Activated CD4-positive, alpha-beta T cell treated with anti-CD3 and anti-CD28 coated beads, Interleukin-2, amount 50 U/mL, for 48 hours (primary cell): ENCODE results near the gene NSUN3.
A peak's percentile ranks its signal among the peaks of the same experiment; 100 is the strongest.
"Not testable (repeated sequence)": the region's sequence is repeated elsewhere in the genome, so short reads cannot be mapped to it uniquely, and the experiment has no call there.

Experiments used
- DNase-seq, 2 experiments: peaks; one replicate each; pipeline ENCODE4 v3.0.0-alpha.2; 2020

NSUN3 gene

DNA sequence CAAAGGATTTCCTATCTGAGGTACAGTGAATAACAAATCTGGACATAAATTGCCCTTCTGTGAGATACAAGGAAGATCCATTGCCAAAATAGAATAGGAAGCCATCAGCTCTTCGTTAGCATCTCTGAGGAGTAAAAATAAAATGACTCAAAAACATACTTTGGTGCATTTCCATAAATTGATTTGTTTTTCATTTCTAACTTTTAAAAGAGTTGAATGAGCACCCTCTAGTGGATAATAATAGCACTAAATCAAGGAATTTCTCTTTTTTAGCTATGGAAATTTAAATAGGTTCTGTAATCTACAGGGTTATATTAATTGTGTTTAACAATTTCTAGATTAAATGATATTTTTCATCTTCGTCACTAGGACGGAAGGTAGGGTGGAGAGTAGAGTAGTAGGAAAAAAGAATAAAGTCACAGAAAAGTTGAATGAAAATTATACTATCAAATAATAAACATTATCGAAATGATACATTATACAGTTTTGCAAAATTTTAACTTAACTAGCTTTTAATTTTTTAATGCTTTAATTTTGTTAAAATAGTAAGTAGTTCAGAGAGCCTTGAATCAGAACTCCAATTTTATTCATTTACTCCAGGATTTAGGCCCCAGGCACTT is 6.4 kb downstream of the NSUN3 start:
- no peak for DNase-seq

DNA sequence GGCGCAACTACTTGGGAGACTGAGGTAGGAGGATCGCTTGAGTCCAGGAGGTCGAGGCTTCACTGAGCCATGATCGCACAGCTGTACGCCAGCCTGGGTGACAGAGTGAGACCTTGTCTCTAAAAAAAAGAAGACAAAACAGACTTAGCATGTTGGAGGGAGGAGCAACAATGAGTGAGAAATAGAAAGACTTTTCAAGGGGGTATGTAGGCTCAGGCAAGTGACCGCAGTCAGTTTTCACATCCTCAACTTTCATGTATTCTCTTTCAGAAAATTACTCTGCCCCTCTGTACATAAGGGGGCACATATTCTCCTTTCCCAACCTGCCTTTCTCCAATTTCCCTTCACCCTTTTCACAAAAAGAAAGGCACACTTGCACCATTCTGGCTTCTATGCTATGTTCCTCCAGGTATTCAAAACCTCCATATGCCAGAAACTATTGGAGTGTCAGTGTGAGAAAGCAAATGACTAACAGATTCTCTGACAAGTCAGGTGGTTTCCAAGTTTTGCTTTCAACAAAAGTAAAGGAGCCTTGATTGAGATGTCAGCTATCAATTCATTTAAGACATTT is 7.6 kb downstream of the NSUN3 start:
- no peak for DNase-seq

DNA sequence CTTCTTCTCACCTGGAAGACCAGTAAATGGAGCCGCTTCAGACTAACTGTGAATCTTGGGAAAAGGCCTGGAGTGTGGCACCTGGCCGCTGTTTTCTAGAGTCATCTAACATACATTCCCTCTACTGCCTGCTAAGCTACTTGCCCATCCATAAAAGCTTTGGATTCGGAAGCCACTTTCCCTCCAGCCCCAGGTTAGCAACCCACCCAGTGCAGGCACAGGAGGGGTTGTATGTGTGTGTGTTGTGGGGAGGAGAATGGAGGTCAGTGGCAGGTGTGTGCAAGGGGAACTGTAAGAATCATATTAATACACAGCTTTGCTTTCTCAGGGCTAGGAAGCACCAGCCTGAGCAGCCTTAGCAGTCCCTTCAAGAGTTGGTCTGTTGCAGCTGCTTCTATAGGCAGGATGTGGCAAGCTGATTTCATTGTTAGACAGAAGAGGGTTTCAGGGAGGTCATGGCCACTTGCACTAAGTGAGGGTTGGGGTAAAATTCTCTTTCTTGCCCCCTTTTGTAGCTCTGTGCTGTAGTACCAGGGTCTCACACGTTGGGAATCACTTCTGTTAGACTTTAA is 8.9 kb downstream of the NSUN3 start:
- DNase-seq: no peak

DNA sequence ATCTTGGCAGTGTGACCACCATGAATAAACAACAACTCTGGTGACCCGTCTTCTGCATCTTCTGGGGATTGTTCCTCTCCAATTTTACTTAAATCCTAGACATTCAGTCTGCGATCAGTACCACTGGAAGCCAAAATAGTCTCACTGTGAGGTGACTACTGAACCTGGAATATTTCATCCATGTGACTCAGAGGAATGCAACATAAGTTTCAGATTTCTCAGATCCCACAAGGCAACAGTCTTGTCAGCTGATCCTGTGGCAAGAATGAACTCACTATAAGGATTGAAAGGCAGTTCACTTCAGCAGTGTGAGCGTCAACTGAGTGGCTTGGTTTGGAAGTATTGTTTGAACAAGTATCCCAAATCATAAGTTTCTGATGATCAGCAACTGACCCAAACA is 13.2 kb downstream of the NSUN3 start:
- no peak for DNase-seq

DNA sequence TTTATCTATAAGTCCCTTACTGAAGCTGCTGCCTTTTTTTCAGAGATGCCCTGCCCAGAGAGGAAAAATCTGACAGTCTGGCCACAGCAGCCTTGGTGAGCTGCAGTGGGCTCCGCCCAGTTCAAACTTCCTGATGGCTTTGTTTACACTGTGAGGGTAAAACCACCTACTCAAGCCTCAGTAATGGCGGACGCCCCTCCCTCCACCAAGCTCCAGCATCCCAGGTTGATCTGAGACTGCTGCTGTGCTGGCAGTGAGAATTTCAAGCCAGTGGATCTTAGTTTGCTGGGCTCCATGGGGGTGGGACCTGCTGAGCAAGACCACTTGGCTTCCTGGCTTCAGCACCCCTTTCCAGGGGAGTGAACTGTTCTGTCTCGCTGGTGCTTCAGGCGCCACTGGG is 17.7 kb downstream of the NSUN3 start:
- not testable (repeated sequence) for DNase-seq

DNA sequence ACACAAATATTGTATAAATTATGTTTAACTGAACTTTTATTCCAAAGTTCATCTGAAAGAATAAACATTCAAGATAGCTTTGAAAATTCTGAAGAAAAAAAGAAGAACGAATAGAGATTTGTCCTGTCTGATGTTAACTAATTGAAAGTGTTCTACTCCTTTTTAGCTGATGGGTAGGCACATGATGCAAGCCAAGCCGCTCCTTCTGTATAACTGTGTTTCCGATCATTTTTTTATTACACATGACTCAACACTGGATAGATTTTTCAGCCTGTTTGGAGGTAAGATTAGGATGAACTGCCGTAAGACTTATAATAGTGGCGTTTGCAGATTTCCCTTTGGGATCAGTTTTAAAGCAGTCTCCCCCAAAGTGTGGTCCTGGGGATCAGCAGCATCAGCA is 19.0 kb downstream of the NSUN3 start:
- no peak for DNase-seq

DNA sequence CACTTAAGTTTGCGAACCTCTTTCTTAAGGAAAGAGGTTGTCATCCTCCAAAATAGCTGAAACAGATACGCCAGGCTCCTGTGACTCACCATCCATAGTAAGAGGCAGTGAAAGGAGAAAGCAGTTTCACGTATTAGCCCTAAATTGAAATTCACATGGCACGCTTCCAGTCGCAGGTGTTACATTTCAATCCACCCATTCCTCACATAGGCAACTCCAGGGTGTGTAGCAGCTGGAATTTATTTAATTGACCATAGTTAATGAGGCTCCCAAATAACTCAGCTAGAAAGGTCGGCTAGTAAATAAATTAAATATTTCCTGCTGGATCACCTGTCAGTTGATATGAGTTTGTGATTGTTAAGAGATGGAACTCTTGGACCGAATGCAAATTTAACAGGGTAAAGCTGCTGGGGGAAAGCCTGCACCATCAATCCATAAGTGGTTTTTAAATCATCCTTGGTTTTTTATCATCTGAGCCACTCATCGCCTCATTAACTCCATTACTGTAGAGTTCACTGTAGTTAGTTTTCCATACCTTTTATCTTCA is 19.6 kb downstream of the NSUN3 start:
- no peak for DNase-seq

DNA sequence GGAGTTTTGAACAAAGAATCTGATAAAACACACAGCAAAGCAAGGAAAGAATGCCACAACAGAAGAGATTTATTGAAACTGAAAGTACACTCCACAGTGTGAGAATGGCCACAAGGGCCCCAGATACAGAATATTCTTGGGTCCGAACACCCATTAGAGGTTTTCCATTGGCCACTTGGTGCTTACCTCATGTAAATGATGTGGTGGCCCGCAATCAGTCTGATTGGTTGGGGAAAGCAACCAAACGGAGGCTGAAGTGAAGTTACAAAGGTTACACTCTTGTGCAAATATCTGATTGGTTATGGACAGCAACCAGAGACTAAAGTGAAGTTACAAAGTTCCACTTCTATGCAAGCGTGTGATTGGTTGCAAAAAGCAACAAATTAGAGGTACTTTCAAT is 20.4 kb downstream of the NSUN3 start:
- no peak for DNase-seq

DNA sequence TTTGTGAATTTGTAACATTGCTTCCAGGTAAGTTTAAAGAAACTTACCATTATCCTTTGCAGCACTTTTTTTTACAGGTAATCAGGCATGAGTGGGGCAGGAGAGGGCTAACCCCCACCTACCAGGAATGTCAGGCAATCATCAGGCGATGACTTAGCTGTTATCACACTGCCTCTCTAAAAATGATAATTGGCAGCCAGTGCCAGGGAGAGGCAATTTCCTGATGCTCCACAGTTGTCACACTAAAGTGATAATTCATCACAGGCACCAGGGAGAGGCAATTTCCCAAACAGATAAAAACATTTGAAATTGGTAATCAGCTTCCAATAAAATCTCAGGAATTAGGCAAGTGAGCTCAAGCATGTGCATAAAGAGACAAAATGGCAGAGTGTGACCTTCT is 26.3 kb downstream of the NSUN3 start:
- DNase-seq: no peak

DNA sequence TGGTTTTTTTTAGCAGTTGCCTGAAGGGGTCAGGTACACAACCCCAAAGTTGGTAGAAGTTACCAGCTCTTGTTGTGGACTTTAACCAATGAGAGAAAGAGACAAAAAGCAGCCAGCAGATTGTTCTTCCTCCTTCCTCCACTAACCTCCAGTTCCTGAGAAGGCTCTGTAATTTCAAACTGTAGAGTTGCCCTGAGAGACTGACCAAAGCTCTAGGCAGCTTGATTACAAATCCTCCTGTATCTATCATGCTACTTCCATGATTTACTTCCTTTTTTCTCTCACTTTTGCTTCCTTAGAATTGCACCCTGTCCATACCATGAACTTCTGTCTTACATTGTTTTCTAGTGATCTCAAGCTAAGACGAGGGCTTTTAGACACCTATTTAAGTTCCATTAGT is 29.2 kb downstream of the NSUN3 start:
- DNase-seq: no peak

DNA sequence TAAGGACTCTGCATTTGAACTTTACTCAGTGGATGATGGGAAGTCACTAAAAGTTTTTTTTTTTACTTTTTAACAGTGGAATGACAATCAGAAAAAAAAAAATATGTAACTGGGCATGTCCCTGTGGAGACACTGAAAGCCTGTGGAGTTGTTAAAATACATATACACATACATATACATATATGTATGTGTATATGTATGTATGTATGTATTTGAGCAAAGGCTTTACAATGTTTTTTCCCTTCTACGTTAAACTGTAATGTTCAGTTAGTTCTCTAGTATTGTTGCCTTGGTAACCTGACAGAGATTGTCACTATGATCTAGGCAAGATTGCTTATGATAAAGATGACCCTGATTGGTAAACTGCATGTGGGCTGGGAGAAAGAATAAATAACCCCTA is 30.3 kb downstream of the NSUN3 start:
- DNase-seq: no peak

DNA sequence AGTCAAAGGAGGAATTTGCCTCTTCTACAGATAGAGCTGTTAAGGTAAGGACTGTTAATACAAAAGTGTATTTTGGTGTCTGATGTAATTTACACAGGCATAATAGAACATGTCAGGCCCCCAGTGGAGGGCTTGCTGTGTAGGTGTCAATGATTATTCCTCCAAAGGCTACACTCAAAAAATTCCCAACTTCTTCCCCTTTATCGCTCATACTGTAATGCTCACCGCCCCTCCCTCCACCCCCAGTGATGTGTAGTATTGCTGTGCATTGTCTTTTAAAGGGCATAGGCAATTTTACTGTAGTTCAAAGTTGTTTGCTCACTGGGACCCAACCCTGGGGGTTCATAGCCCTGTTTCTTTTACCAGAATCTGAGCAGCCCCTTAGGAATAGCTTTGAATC is 32.2 kb downstream of the NSUN3 start:
- DNase-seq: no peak

DNA sequence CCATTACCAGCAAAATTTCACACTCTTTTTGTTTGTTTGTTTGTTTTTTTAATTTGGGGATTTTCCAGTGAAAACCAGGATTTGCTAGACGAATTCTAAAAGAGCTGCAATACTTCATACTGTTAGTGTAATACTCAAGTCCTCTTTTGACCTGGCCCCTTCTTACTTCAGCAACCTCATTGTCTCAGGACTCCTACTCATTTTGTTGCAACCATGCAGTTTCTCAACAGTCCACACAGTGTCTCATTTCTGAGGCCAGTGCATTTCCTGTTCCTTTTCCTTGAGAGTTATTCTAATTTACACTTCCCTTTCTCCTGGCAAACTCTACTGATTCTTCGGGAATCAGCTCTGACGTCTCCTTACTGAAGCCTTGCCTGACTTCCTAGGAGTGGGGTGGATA is 35.6 kb downstream of the NSUN3 start:
- no peak for DNase-seq

DNA sequence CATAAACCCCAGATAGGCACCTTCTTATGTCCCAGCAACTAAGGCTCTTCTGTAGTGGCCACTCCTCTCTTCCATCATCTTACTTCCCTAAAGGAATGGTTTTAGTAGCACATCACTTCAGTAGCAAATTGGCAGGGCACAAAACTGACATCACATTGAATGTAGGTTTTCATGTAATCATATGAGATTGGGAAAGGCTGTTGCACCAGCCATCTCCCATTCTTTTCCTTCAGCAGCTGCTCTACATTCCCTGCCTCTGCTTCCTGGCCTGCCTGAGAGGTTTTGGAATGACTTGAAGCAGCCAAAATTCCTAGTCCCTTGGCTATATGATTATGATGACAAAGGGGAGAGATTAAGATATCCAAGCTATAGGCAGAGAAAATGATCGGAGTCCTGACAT is 36.5 kb downstream of the NSUN3 start:
- DNase-seq: no peak

DNA sequence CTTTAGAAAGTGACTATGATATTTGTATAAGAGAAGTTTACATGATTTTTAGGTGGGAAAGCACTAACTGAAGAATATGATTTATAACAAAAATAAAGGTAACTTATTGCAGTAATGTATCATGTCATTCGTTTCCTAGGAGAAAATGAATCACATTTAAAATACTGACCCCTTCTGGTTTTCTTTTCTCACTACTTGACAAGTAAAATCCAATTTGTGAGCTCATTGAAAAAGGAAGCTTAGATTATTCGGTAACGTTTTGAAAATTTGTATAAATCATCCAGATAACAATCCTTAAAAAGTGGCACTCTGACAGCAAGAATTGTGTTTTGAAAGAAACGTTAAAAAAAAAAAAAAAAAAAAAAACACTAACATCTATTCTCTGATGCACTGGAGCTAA is 39.0 kb downstream of the NSUN3 start:
- DNase-seq: no peak

DNA sequence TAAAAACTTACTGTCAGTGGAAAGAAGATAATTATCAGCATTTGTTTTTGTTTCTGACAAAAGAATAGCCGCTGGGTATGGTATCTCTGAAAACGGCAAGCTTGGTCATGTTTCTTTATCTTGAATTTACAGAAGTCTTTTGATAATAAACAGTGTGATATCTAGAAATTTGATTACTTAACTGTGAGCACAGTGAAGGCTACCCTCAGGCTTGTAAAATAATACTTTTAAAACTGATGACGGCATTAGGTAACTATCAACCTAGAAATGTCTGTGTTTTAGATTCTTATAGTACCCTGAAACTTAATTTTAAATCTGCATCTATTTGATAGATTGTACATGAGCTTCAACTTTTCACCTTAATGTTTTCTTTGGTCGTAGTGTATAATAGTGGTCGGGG is 43.4 kb downstream of the NSUN3 start:
- DNase-seq: no peak

DNA sequence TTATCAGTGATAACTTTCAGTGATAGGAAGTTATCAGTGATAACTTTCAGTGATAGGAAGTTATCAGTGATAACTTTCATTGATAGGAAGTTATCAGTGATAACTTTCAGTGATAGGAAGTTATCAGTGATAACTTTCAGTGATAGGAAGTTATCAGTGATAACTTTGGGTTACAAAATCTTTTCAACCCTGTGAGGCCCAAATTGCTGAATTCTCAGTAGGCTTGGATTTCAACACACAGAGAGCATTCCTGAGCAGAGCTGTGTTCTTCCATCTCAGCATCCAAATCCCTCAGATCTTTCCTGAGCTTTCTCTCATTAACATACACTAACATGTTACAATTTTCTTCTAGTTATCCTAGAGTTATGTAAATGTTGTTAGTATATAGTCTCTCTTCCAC is 47.4 kb downstream of the NSUN3 start:
- not testable (repeated sequence) for DNase-seq

DNA sequence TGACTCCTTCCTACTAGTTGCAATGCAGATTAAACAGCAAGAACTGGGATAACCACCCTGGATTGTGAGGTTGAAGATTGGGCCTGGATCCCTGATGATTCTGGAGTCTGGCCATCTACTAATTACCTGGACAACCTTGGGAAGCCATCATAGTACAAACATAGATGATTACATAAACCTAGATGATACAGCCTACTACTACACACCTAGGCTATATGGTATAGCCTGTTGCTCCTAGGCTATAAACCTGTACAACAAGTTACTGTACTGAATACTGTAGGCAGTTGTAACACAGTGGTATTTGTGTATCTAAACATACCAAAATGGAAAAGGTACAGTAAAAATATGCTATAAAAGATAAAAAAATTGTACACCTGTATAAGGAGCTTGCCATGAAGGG is 48.0 kb downstream of the NSUN3 start:
- DNase-seq: no peak

DNA sequence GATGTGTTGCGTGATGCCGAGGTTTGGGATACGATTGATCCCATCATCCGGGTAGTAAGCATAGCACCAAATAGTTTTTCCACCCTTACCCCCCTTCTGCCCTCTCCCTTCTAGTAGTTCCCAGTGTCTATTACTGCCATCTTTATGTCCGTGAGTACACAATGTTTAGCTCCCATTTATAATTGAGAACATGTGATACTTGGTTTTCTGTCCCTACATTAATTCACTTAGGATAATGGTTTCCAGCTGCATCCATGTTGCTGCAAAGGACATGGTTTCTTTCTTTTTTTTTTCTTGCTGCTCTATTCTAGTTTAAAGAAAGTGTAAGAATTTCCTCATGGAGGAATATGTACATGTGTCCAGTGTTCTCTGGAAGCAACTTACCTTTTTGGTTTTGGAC is 51.8 kb downstream of the NSUN3 start:
- DNase-seq: no peak

DNA sequence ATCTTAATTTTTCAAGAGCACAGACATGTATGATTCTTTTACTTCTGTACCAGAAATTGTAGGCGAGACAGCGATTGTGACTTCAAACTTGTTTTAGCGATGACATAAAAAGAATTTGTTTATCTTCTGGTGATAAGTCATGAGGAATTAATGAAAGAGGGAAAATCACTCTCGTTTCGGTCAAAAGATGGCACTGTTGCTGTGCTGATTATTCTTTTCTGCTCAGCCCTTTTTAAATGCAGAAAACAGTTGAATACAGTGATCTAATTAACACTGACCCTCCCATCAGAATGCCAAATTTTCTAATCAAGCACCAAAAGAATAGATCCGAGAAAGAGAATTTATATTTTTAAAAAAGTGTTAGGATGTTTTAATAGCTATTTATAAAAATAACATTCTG is 52.6 kb downstream of the NSUN3 start:
- no peak for DNase-seq

DNA sequence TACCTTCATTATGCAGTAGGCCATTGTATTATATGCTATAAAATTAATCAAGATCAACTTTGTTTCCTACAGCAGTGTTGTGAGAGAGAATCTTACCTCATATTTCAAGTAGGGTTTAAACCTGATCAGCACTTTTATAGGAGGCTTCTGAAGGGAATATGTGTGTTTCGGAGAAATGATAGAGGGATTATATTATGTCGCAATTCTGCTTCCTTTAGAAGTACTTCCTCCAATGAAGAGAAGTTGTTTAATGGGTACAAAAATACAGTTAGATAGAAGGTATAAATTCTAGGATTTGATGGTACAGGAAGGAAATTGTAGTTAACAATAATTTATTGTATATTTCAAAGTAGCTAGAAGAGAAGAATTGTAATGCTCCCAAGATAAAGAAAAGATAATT is 54.9 kb downstream of the NSUN3 start:
- no peak for DNase-seq

DNA sequence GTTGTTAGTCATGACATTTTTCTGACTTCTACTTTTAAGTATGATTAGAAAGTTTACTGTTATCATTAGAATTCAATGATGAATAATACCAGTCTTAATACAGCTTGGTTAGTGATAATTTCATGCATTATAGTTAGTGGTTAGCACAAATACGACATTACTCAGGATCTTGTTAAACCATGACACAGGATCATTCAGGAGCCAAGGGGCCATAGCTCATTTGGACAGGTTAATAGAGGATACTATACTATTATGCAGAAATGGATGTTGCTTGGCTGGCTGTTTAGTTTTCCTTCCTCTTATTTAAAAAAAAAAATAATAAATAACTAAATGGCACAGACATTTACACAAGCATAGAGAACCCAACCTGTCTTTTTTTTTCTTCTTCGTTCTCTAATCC is 55.5 kb downstream of the NSUN3 start:
- no peak for DNase-seq

DNA sequence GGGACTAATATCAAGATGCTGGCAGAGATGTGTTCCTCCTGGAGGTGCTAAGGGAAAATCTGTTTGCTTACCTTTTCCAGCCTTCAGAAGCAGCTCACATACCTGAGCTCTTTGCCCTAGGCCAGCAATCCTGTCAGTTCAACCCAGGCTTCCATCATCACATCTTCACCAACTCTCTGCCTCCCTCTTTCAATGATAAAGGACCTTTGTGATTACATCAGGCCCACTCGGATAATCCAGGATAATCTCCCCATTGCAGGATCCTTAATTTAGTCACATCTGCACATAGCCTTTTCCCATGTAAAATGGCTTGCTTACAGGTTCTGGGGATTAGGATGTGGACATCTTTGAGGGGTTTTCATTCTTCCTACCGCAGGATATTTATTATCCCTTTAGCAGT is 58.3 kb downstream of the NSUN3 start:
- no peak for DNase-seq

DNA sequence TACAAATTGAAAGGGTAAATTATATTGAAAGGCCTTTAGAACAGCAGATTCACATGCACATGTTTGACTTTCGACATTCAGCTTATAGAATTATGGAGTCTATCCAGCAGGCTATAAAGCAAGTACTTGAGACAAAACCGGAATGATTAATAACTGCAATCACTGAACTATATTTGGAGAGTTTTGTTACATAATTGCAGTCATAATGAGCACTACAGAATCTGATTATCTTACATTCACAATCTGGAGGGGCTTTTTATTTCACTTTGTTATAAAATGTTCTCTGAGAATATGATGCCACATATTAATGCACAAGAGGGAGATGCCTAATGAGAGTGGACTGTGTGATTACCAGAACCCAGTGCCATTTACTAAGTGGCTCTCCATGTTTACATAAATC is 64.3 kb downstream of the NSUN3 start:
- DNase-seq: no peak

DNA sequence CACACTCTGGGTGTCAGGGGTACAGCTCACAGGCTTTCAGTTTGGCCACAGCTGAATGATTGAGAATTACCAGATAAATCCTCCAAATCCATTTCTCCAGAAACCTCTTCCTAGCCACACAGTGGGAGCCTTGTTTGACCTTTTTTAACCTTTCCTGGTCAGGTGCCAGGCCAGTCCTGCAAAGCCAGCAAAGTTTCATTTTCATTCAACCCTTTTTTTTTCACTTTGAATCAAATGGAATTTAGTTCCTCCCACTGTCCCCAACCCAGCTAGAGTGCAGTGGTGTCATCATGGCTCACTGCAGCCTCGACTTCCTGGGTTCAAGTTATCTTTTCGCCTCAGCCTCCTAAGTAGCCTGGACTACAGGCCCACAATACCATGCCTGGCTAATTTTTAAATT is 67.8 kb downstream of the NSUN3 start:
- DNase-seq: peak in 1 of 2 experiments; percentile 6
